NCI-H2227 (cell line): Measurements from ENCODE around the gene MAPKAP1.
A peak's percentile ranks its signal among the peaks of the same experiment; 100 is the strongest.

Source experiments
- DNase-seq: peaks from one replicate; lab custom pipeline; 2025; ENCODE audit not compliant: unreplicated experiment; lab: John Stamatoyannopoulos, UW

MAPKAP1 gene

DNA sequence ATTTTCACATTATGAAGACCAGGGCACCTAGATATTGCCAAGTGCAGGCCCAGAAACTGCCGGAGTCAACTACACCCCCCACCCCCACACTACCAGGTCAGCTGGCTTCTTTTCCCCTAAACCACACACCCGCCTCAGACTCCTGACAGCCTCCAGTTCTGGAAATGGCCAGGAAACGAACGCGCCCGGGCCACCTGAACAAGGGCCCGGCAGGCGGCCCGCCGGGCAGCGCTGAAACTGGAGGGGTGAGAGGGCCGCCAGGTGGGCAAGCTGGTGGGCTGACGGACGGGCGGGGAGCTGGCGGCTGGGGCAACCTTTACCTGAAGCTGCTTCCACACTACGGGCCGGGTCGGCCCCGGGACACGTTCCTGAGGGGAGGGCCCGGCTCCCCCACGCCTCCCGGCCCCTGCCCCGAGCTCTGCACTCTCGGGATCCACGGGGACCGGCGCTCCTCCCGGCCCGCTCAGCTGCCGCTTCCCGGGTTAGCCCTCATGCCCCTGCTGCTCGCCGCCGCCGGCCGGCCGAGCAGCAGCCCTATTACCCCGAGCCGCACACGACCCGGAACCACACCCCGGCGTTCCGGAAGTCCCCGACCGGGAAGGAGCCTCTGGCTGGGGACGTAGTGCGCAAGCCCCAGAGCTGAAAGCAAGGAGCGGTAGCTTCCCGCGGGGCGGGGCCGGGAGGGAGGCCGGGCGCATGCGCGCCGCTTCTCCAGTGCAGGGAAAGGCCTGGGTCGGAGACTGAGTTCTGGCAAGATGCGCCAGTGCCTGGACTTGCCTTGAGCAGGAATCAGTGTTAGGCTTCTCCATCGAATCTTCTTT lies at the start of gene MAPKAP1:
MAPKAP1 (minus strand) TSS at position 558 of the 821 bp plus-strand sequence. CDS start 34,634 bp downstream, outside the sequence.
- DNase-seq, result peak; percentile 95

DNA sequence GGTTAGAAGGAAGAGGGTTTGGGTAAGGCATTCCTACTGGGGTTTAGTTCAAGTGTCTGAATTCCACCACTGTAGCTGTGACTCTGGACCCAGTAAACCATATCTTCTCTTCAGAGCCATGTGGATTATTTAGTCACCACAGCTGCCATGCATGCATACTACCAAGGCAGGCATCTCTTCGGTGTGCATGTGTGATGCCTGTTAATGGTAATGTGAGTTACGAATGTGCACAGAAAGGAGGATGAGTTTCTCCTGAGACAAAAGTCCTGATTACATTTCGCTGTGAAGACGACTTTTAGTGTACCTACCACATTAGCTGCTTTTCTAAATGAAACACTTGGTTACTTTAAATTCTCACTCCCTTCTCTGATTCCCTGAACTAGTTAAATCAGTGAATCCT lies 49.5 kb upstream of the MAPKAP1 start:
- no peak for DNase-seq

DNA sequence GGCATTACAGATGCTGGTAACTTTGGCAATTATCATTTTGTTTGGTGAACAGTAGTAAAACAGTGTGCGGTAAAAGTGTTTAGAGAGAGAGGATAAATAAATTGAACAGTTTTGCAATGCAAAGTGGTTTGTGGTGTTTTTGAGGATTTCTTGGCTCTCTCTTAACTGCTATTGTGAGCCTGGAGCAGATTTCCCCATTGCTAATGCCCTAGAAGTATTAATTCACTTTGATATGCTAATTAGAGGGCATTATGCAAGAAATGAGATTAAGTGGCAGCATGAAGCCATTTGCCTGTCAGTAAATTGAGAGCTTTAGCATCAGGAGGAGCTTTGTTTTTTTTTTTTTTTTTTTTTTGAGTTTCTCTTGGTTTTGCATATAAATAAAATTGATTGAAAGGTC lies 48.3 kb upstream of the MAPKAP1 start:
- no peak for DNase-seq

DNA sequence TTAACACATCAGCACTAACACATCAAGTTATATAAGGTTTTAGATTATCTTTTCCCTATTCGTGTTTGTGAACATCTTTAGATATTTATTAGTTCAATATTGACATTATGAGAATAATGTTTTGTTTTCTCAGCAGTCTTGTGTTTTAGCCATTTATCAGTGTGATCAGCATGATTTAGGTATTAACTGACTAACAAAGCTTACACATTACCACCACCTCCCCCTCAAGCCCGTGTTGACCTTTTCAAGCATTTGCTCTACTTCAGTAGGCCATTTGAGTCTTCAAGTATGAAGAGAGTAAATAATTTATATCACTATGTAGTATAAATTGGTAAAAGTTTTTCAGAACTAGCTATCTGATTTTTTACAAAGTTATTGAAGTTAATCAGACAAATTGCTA lies 47.1 kb upstream of the MAPKAP1 start:
- DNase-seq, result no peak

DNA sequence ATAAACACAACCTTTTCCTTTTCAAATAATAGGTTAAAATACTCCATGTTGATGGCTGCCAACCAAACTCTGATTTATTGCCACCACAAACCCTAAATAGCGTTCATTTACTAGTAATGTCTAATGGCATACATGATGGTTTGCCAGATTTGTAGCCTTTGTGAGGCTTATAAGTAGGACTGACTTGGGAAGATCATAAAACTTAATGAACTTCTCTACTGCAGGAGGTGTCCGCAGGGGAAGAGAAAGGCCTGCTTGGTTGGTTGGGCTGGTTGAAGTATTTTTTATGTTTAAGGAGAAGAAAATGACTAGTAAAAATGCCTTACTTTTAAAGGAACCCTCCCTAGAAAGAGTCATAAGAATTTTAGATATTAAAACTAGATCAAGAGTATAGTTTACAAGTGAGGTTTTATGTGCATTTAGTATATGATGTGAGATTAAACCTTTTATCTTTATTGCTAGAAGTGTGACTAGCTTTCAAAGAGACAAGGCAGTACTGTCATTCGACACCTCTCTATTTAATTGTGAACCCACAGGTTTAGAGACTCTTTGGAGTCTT lies 45.1 kb upstream of the MAPKAP1 start:
- no peak for DNase-seq

DNA sequence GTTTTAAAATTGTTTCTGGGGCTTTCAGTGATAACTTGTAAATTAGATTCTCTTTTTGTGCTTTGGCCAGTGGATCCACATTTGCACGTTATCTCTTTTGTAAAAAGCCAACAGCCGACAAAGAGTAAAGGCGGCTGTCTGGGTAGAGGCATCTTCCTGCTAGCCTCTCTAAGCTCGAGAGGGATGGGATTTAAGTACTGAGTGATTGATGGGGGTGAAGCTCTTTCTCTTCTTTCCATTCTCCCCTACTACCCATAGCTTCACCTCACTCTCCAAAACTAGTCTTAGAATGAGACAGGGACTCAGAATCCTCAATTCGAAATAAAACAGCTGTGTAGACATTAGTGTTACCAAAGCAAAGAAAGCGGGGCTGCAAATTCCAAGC lies 43.6 kb upstream of the MAPKAP1 start:
- no peak for DNase-seq

DNA sequence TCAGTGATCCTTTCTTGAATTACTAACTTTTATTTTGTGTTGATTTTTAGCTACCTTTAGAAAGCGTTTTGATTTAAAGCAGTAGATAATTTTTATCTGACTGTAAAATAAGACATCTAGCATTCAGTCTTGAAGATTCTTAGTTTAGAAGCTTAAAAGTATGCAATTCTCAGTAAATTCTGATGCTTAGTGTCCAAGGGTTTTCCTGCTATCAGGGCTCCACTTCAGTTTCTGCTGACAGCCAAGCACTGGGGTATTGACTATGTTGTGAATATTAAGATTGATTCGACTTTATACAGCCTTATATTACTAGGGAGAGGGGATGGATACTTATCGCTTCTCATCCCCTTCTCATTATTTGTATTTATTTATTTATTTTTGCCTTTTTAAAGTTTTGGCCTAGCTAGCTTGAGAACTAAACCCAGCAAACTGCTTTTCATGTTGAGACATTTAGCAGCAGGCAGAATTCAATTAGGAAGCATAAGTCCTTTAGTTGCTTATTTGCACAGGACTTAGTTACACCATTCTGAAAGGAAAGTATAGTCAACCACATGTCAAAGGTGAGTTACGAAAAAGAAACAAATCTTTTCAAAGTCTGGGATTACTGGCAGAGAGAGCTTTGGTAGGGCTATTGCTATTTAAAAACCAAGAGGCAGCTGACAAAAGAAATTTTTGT lies 43.1 kb upstream of the MAPKAP1 start:
- DNase-seq, result no peak

DNA sequence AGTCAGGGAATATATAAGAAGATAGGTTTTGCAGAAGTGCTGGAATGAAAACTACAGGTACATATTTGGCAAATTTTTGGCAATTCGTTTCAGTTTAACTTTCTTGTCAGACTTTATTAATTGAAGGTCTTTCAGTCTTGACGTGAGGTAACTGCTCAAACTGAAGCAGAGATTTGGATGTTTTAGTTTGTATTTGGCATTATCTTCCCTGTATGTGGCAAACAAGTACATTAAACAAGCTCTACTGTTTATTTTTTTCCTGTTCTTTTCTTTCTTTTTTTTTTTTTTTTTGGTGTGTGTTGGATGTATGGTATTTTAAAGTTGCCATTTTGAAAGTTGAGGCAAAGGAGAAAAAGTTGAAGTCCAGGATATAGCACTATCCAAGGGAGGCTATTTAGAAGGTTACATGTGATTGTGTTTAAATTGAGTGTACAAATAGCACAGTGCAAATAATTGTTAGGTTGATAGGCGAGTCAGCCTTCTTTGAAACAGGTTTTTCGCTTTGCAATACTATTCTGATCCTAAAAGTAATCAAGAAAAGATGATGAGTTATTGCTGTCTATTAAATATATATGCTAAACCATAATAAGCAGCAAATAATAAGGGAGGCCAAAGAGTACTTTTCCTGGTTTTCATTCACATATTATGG lies 42.4 kb upstream of the MAPKAP1 start:
- DNase-seq, result no peak

DNA sequence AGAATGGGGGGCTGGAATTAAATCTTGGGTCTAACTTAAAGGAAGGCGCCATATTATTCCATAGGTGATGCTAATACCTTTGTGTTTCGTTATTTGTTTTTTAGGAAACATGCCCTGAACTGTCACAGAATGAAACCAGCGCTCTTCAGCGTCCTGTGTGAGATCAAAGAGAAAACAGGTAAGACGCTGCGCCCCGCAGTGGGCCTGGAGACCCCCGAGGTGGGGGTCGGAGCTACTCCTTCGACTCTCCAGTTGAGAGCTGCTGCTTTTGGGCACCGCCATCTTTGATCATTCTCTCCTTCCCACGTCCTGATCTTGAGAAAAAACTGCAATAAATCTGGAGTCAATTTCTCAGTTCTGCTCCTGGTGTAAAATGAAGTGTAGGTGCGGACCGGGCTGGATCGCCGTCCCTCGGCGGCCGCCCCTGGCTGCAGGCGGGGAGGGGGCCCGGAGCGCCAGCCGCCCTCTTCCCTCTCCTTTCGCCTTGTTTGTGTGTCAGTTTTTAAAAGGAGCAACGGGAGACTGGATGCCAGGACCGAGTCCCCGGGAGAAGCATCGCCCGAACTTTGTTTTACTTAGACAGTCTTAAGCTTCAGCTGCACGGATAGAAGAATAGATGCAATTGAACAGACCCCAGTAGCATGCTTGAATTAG lies 41.6 kb upstream of the MAPKAP1 start:
- no peak for DNase-seq

DNA sequence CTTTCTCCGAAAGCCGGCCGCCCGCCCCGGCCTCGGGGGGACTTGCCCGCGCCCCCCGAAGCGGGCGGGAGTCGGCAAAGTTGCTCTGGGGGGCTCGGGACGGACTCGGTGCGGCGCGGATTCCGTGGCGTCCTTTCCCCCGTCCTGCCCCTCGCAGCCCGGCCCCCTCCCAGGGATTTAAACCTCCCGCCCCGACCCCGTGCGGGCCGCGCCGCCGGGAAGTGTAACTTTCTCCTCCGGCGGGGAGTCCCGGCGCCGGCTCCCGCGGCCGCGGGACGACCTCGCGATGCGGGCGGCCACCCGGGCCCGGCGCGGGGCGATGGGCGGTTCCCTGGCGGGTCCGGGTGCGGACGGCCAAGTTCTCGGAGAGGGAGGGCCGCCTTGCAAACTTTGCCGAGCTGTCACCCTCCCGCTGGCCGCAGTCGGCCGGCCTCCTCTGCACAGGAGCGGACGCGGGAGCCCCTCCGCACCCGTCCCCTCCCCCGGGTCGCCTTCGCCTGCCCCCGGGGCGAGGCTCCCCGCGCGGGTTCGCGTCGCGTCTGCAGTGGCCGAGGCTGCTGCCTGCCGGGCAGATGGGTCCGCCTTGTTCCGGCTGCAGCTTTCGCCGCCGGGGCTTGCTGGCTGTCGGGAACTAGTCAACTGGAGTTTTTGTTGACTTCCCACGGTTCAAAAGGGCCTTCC lies 40.9 kb upstream of the MAPKAP1 start:
- no peak for DNase-seq

DNA sequence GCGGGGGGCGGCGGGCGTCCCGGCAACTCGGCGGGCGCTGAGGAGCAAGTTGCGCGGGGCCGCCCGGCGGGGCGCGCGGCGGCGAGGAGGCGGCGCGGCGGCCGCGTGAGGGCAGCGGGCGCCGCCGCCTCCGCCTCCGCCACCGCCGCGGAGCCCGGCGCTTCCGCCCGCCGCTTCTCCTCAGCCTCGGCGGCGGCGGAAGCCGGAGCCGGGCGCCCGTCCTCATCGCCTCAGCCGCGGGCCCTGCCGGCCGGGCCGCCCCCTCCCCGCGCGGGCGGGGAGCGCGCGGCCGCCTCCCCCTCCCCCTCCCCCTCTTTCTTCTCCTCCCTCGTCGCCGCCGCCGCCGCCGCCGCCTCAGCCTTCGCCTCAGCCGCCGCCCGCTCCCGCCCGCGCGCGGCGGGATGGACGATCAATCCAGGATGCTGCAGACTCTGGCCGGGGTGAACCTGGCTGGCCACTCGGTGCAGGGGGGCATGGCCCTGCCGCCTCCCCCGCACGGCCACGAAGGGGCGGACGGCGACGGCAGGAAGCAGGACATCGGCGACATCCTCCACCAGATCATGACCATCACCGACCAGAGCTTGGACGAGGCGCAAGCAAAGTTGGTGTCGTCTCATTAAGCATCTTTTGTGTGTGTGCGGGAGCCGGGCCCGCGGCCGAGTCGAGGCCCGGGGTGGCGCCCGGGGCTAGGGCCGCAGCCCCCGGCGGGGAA lies 40.2 kb upstream of the MAPKAP1 start, which contains the start of gene PBX3:
PBX3 (plus strand) TSS at position 321 of the 712 bp plus-strand sequence.
- DNase-seq, result peak; percentile 71

DNA sequence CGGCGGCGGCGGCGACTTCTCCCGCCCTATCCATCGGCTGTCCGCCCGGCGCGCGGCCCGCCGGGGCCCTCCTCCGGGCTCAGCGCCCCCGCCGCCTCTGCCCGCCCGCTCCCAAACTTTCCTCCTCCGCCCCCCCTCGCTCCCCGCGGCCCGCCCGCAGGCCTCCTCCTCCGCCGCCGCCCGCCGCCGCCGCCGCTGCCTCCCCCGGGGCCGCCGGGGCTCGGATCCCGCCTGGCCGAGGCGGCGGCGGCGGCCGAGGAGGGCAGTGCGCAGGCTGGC lies 39.7 kb upstream of the MAPKAP1 start:
- no peak for DNase-seq

DNA sequence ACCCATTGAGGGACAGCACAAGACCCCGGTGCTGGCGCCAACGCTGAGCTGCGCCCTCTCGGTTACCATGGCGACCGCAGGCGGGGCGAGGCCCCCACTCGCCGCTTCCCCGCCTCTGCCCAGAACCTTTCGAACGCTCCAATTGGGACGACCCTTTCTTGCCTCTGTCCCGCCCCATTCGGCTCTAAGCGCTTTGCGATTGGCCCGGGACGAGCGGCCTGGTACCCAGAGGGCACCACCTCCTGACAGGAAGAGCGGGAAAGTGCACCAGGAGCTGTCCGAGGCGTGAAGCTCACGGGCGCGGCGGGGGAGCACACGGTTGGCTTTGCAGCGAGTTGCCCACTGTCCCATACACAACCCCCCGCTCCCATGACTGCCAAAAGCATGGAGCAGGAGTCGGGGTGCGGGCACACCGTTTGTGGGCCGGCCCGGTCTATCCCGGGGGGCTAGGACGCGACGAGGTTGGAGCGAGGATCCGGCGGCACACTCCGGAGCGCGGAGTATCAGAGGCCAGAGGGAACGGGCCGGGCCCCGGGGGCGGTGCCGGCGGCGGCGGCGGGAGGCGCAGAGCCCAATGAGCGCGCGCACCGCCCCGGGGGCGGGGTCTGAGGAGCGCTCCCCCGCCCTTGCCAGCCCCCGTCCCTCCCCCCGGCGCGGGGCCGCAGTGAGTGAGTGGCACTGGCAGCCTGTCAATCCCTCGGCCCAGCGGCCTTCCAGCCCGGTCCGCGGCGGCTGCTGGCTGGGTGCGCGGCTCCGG lies 39.2 kb upstream of the MAPKAP1 start:
- DNase-seq, result peak; percentile 97

DNA sequence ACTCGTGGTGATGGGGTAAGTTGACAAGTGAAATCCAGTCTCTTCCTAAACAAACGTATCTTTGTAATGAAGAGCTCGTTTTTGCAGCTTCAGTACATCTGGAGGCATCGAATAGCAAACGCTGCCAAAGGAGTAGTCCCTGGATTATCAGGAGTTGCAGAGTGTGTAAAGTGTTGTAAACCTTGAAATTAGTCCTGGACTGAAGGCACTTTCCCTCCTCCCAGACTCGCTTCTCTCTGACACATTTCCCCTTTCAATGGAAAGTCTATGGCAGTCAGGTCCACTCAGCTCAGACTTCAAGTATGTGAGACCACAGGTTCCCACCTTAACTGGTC lies 38.6 kb upstream of the MAPKAP1 start:
- no peak for DNase-seq

DNA sequence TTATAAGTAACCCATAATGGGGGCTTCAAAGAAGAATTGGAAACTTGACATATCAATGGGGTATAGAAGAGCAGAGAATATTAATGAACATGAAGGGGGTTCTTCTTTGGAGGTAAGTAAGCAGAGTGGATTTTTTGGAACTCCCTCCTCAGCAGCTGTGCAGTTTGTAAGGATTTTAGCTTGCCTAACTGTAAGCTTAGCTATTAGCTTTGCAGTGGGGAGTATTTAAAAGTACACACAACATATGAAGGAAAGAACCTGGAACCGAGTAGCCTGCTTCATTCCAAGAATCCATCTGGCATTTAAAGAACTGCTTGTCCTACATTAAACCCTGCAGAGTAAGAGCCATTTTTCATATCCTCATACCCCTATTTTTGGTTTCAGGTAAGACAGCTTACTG lies 38.0 kb upstream of the MAPKAP1 start:
- DNase-seq, result no peak

DNA sequence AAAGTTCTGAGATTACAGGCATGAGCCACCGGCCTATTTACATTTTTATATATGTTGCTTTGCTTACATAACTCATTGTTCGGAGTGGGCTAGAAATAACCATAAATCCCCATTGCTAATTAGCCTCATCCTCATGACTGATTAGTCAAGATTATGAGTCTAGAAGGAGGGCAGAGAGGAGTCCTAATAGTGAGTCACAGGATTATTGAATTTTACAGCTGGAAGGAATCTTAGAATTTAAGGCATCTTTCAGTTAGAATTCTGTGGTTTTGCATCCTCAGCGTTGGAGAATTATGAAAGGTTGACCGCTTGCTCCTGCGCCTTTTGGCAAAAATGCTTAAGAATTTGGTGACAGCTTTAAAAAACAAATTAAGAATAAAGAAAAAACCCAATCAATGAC lies 37.6 kb upstream of the MAPKAP1 start:
- DNase-seq, result no peak

DNA sequence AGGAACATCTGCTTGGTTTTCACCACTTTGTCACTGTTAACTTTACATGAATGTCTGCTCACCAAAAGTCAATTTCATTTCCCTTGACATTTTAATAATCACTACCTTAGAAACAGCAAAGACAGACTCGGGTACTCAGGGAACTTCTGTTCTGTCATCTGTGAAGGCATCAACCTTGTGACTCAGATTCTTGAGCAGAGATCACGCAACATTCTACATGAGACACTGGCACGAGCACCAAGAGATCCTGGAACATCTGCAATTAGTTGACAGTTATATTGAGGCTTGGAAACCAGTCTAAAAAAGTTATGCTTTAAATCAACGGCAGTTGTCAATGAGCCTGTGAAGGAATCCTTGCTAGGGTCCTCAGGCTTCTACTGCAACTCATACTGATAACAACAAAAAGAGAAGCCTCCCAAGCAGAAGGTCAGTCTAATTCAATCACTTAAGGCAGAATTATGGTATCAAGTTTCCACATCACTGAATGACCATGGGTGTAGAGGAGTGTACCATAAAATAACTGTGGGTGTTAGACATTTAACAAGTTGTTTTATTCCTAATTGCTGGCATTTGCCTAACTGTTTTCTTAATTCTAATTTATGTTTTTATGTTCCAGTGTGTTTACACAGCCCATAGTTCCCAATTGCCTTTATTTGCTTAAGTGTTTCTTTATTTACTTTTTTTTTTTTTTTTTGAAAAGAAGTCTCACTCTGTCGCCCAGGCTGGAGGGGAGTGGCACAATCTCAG lies 36.8 kb upstream of the MAPKAP1 start:
- DNase-seq, result no peak

DNA sequence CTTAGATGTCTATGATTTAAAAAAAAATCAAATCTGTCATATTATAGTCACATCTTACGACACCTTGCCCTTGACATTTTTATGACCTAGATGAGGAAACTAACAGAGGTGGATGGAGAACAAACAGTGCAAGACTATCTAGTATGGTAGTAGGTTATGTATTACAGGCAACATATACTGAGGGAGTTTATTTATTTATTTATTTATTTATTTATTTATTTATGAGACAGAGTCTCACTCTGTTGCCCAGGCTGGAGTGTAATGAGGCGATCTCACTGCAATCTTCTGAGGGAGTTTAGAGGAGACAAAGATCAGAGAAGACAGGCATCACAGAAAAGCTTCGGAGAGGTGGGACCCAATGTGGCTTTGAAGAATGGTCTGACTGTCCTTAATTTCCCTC lies 35.6 kb upstream of the MAPKAP1 start:
- no peak for DNase-seq

DNA sequence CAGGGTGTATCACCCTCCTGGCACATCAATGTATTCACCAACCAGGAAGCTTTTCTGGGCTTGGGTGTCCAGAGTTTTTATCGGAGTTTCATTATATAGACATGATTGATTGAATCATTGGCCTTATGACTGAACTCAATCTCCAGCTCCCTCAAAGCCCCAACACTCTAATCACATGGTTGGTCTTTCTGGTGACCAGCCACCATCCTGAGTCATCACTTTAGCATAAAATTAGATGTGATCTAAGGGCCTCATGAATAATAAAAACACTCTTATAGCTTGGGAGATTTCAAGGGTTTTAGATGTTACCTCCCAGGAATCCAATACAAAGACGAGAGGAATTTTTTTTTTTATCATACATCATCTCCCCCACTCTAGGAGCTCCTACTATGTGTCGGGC lies 32.4 kb upstream of the MAPKAP1 start:
- no peak for DNase-seq
